Activated CD8-positive, alpha-beta memory T cell treated with anti-CD3 and anti-CD28 coated beads for 1 hour (primary cell): ENCODE results near the gene TTBK1.
"Not testable (repeated sequence)": the region's sequence is repeated elsewhere in the genome, so short reads cannot be mapped to it uniquely, and the experiment has no call there.

Source experiments
- DNase-seq, 2 donors: peaks; one replicate each; pipeline ENCODE4 v3.0.0-alpha.2; 2020; ENCODE audit warnings: low read depth in 1 of 2; ENCODE audit errors: extremely low read depth in 1 of 2

The TTBK1 gene

GRCh38 chr6:43302126-43302525 is 58.8 kb downstream of the TTBK1 start:
- no peak for DNase-seq

GRCh38 chr6:43303006-43303405 is 59.7 kb downstream of the TTBK1 start:
- DNase-seq: not testable (repeated sequence)

GRCh38 chr6:43303751-43304331 is 60.6 kb downstream of the TTBK1 start:
- no peak for DNase-seq

GRCh38 chr6:43304361-43304760 is 61.1 kb downstream of the TTBK1 start:
- DNase-seq: no peak

- DNase-seq: no peak
Observed at GRCh38 chr6:43304882-43305281, 61.6 kb downstream of the TTBK1 start.

GRCh38 chr6:43306086-43306485 is 62.8 kb downstream of the TTBK1 start:
- DNase-seq: no peak

GRCh38 chr6:43307451-43308100 is 64.3 kb downstream of the TTBK1 start:
- DNase-seq: no peak

- DNase-seq: peak in 1 of 2 donors; percentile 37
Observed at GRCh38 chr6:43308101-43308989, 65.1 kb downstream of the TTBK1 start, which contains the start of gene CRIP3. Gene CRIP3, minus strand, starts transcription at chr6:43308826. Its CDS starts 34 bp downstream, at chr6:43308792.

- DNase-seq: no peak
Observed at GRCh38 chr6:43308990-43309477, 65.8 kb downstream of the TTBK1 start.

- no peak for DNase-seq
Observed at GRCh38 chr6:43310134-43310533, 66.9 kb downstream of the TTBK1 start.

- DNase-seq: no peak
Observed at GRCh38 chr6:43310624-43311023, 67.3 kb downstream of the TTBK1 start.

- no peak for DNase-seq
Observed at GRCh38 chr6:43311666-43312065, 68.4 kb downstream of the TTBK1 start.

- DNase-seq: no peak
Observed at GRCh38 chr6:43313813-43314212, 70.5 kb downstream of the TTBK1 start.

GRCh38 chr6:43318011-43318410 is 74.7 kb downstream of the TTBK1 start:
- no peak for DNase-seq

- no peak for DNase-seq
Observed at GRCh38 chr6:43325876-43326275, 82.6 kb downstream of the TTBK1 start.

GRCh38 chr6:43328528-43328927 is 85.2 kb downstream of the TTBK1 start:
- DNase-seq: no peak

GRCh38 chr6:43331470-43331869 is 88.2 kb downstream of the TTBK1 start:
- DNase-seq: no peak

GRCh38 chr6:43331891-43332290 is 88.6 kb downstream of the TTBK1 start:
- DNase-seq: no peak

- no peak for DNase-seq
Observed at GRCh38 chr6:43334466-43335095, 91.3 kb downstream of the TTBK1 start.

GRCh38 chr6:43335469-43335868 is 92.2 kb downstream of the TTBK1 start:
- DNase-seq: no peak

GRCh38 chr6:43336382-43336781 is 93.1 kb downstream of the TTBK1 start:
- no peak for DNase-seq
